ENCODE data around the gene KSR2.

The KSR2 gene

GRCh38 chr12:117926391-117926899 lies 42.3 kb downstream of the KSR2 start:
- no peak for TF ChIP-seq ZNF274 (IDR thresholded peaks at IDR 0.05; ENCODE audit: low read depth, low read length)
- no peak for TF ChIP-seq YY1 (IDR thresholded peaks at IDR 0.05; ENCODE audit: insufficient read depth, insufficient read length)
- TF ChIP-seq SUZ12 (IDR thresholded peaks at IDR 0.05; ENCODE audit: extremely low read depth, insufficient read depth, insufficient read length): no peak
- no peak for DNase-seq (ENCODE audit: low read depth, low spot score)
- no peak overlapping the region for H3K9ac ChIP-seq (ENCODE audit: insufficient read length, low read depth)

GRCh38 chr12:117921929-117922777 lies 46.6 kb downstream of the KSR2 start:
- TF ChIP-seq SUZ12 (IDR thresholded peaks at IDR 0.05; ENCODE audit: extremely low read depth, insufficient read depth, insufficient read length) (no peak), YY1 (IDR thresholded peaks at IDR 0.05; ENCODE audit: insufficient read depth, insufficient read length) (no peak), ZNF274 (IDR thresholded peaks at IDR 0.05; ENCODE audit: low read depth, low read length) (no peak)
- H3K9me3 ChIP-seq (ENCODE audit: insufficient read depth, low read length): no peaks in the 10 kb centered on the region

More at GRCh38 chr12:117926391-117926899, 42.3 kb downstream of the KSR2 start:
- no peaks in the 10 kb centered on the region for H3K9me3 ChIP-seq (ENCODE audit: insufficient read depth, low read length)
- no peaks in the 10 kb centered on the region for H3K36me3 ChIP-seq (ENCODE audit: insufficient read depth, insufficient read length, low read length)
- H3K27me3 ChIP-seq (ENCODE audit: insufficient read depth, insufficient read length): no peaks in the 10 kb centered on the region
- no peak overlapping the region for H3K4me3 ChIP-seq (ENCODE audit: insufficient read length, low read depth)
- no peaks in the 10 kb centered on the region for H3K4me1 ChIP-seq (ENCODE audit: insufficient read depth, insufficient read length)

GRCh38 chr12:117919479-117919878 lies 49.3 kb downstream of the KSR2 start:
- no peak for DNase-seq (ENCODE audit: low read depth, low spot score)
- Histone ChIP-seq H3K9ac (ENCODE audit: insufficient read length, low read depth) (no peak overlapping the region), H3K36me3 (ENCODE audit: insufficient read depth, insufficient read length, low read length) (no peaks in the 10 kb centered on the region), H3K27me3 (ENCODE audit: insufficient read depth, insufficient read length) (no peaks in the 10 kb centered on the region), H3K9me3 (ENCODE audit: insufficient read depth, low read length) (peaks cover 4% of the 10 kb centered on the region; the same call in 1 of the 2 replicates), H3K4me1 (ENCODE audit: insufficient read depth, insufficient read length) (no peaks in the 10 kb centered on the region), H3K4me3 (ENCODE audit: insufficient read length, low read depth) (no peak overlapping the region)
- no peak for TF ChIP-seq YY1 (IDR thresholded peaks at IDR 0.05; ENCODE audit: insufficient read depth, insufficient read length)
- TF ChIP-seq SUZ12 (IDR thresholded peaks at IDR 0.05; ENCODE audit: extremely low read depth, insufficient read depth, insufficient read length): no peak

More at GRCh38 chr12:117921929-117922777, 46.6 kb downstream of the KSR2 start:
- H3K27me3 ChIP-seq (ENCODE audit: insufficient read depth, insufficient read length): no peaks in the 10 kb centered on the region
- no peak overlapping the region for H3K4me3 ChIP-seq (ENCODE audit: insufficient read length, low read depth)
- H3K9ac ChIP-seq (ENCODE audit: insufficient read length, low read depth): no peak overlapping the region
- H3K36me3 ChIP-seq (ENCODE audit: insufficient read depth, insufficient read length, low read length): no peaks in the 10 kb centered on the region
- no peak for DNase-seq (ENCODE audit: low read depth, low spot score)
- no peaks in the 10 kb centered on the region for H3K4me1 ChIP-seq (ENCODE audit: insufficient read depth, insufficient read length)

GRCh38 chr12:117914686-117915085 lies 54.1 kb downstream of the KSR2 start:
- H3K4me1 ChIP-seq (ENCODE audit: insufficient read depth, insufficient read length): no peaks in the 10 kb centered on the region
- H3K9me3 ChIP-seq (ENCODE audit: insufficient read depth, low read length): peaks cover 19% of the 10 kb centered on the region; the same call in 1 of the 2 replicates
- H3K9ac ChIP-seq (ENCODE audit: insufficient read length, low read depth): no peak overlapping the region
- DNase-seq (ENCODE audit: low read depth, low spot score): no peak
- H3K4me3 ChIP-seq (ENCODE audit: insufficient read length, low read depth): no peak overlapping the region
- no peaks in the 10 kb centered on the region for H3K36me3 ChIP-seq (ENCODE audit: insufficient read depth, insufficient read length, low read length)
- H3K27me3 ChIP-seq (ENCODE audit: insufficient read depth, insufficient read length): no peaks in the 10 kb centered on the region
- no peak for TF ChIP-seq SUZ12 (IDR thresholded peaks at IDR 0.05; ENCODE audit: extremely low read depth, insufficient read depth, insufficient read length)

- H3K4me1 ChIP-seq (ENCODE audit: insufficient read depth, insufficient read length): no peaks in the 10 kb centered on the region
- no peak for DNase-seq (ENCODE audit: low read depth, low spot score)
- no peak overlapping the region for H3K9ac ChIP-seq (ENCODE audit: insufficient read length, low read depth)
- TF ChIP-seq YY1 (IDR thresholded peaks at IDR 0.05; ENCODE audit: insufficient read depth, insufficient read length): no peak
- no peak for TF ChIP-seq SUZ12 (IDR thresholded peaks at IDR 0.05; ENCODE audit: extremely low read depth, insufficient read depth, insufficient read length)
- TF ChIP-seq ZNF274 (IDR thresholded peaks at IDR 0.05; ENCODE audit: low read depth, low read length): no peak
- H3K4me3 ChIP-seq (ENCODE audit: insufficient read length, low read depth): no peak overlapping the region
- no peaks in the 10 kb centered on the region for H3K27me3 ChIP-seq (ENCODE audit: insufficient read depth, insufficient read length)
- peaks cover 19% of the 10 kb centered on the region; the same call in 1 of the 2 replicates for H3K9me3 ChIP-seq (ENCODE audit: insufficient read depth, low read length)
- no peaks in the 10 kb centered on the region for H3K36me3 ChIP-seq (ENCODE audit: insufficient read depth, insufficient read length, low read length)
Observed at GRCh38 chr12:117912756-117913155, 56.0 kb downstream of the KSR2 start.

- Histone ChIP-seq H3K9me3 (ENCODE audit: insufficient read depth, low read length) (peaks cover 15% of the 10 kb centered on the region; the same call in 1 of the 2 replicates), H3K4me3 (ENCODE audit: insufficient read length, low read depth) (no peak overlapping the region), H3K27me3 (ENCODE audit: insufficient read depth, insufficient read length) (no peaks in the 10 kb centered on the region), H3K4me1 (ENCODE audit: insufficient read depth, insufficient read length) (no peaks in the 10 kb centered on the region), H3K9ac (ENCODE audit: insufficient read length, low read depth) (no peak overlapping the region), H3K36me3 (ENCODE audit: insufficient read depth, insufficient read length, low read length) (no peaks in the 10 kb centered on the region)
- DNase-seq (ENCODE audit: low read depth, low spot score): no peak
- TF ChIP-seq YY1 (IDR thresholded peaks at IDR 0.05; ENCODE audit: insufficient read depth, insufficient read length): no peak
- no peak for TF ChIP-seq SUZ12 (IDR thresholded peaks at IDR 0.05; ENCODE audit: extremely low read depth, insufficient read depth, insufficient read length)
- no peak for TF ChIP-seq ZNF274 (IDR thresholded peaks at IDR 0.05; ENCODE audit: low read depth, low read length)
Observed at GRCh38 chr12:117908411-117908810, 60.4 kb downstream of the KSR2 start.

GRCh38 chr12:117907108-117907689 lies 61.6 kb downstream of the KSR2 start:
- TF ChIP-seq ZNF274 (IDR thresholded peaks at IDR 0.05; ENCODE audit: low read depth, low read length) (no peak), YY1 (IDR thresholded peaks at IDR 0.05; ENCODE audit: insufficient read depth, insufficient read length) (no peak), SUZ12 (IDR thresholded peaks at IDR 0.05; ENCODE audit: extremely low read depth, insufficient read depth, insufficient read length) (no peak)
- no peak overlapping the region for H3K9ac ChIP-seq (ENCODE audit: insufficient read length, low read depth)
- peaks cover 13% of the 10 kb centered on the region; the same call in 1 of the 2 replicates for H3K9me3 ChIP-seq (ENCODE audit: insufficient read depth, low read length)
- H3K4me3 ChIP-seq (ENCODE audit: insufficient read length, low read depth): no peak overlapping the region
- no peaks in the 10 kb centered on the region for H3K4me1 ChIP-seq (ENCODE audit: insufficient read depth, insufficient read length)
- H3K36me3 ChIP-seq (ENCODE audit: insufficient read depth, insufficient read length, low read length): no peaks in the 10 kb centered on the region
- H3K27me3 ChIP-seq (ENCODE audit: insufficient read depth, insufficient read length): no peaks in the 10 kb centered on the region
- DNase-seq (ENCODE audit: low read depth, low spot score): no peak
